Body of pancreas (tissue), 4 donors: Measurements from ENCODE around the gene RPL14.

Source experiments
- CTCF ChIP-seq, 7 experiments: fragments of 450-650 bp in 4 of 7; fragments of 200-600 bp in 3 of 7; sonication (generic) in 3 of 7; IDR thresholded peaks; one replicate each; pipeline ENCODE4 v1.5.1; 2016 to 2019; ENCODE audit warnings: antibody characterized with exemption in 7 of 7
- POLR2A ChIP-seq, 3 donors: fragments of 450-650 bp; IDR thresholded peaks; one replicate each; pipeline ENCODE4 v1.6.1; 2016; ENCODE audit warnings: antibody characterized with exemption in 3 of 3, mild to moderate bottlenecking in 2 of 3

GRCh38 chr3:40470701-40471100, 13.6 kb downstream of the RPL14 start:
- TF ChIP-seq CTCF (IDR thresholded peaks at IDR 0.05) (no peak), POLR2A (IDR thresholded peaks at IDR 0.05) (no peak)
